Measurements from ENCODE around the gene CPLX3.

Gene CPLX3

GRCh38 chr15:74850393-74850792 lies 24.0 kb downstream of the CPLX3 start:
- no peak for DNase-seq

GRCh38 chr15:74851960-74852359 lies 25.5 kb downstream of the CPLX3 start:
- DNase-seq: no peak

- DNase-seq: no peak
These were observed 28.1 kb downstream of the CPLX3 start for GRCh38 chr15:74854453-74855022.

- DNase-seq: no peak
These were observed 29.4 kb downstream of the CPLX3 start for GRCh38 chr15:74855857-74856256.

GRCh38 chr15:74856537-74856936 lies 30.1 kb downstream of the CPLX3 start:
- no peak for DNase-seq

GRCh38 chr15:74857082-74857655 lies 30.7 kb downstream of the CPLX3 start:
- DNase-seq: peak; percentile 67

GRCh38 chr15:74857671-74858368 lies 31.4 kb downstream of the CPLX3 start:
- no peak for DNase-seq

- DNase-seq: no peak
These were observed 31.9 kb downstream of the CPLX3 start for GRCh38 chr15:74858369-74858740.

- DNase-seq: no peak
These were observed 37.0 kb downstream of the CPLX3 start for GRCh38 chr15:74863239-74864056.

- DNase-seq: no peak
These were observed 37.9 kb downstream of the CPLX3 start for GRCh38 chr15:74864296-74864695.

GRCh38 chr15:74865316-74865715 lies 38.9 kb downstream of the CPLX3 start:
- DNase-seq: no peak

- no peak for DNase-seq
These were observed 39.7 kb downstream of the CPLX3 start for GRCh38 chr15:74866090-74866489.

GRCh38 chr15:74867466-74868038 lies 41.1 kb downstream of the CPLX3 start:
- DNase-seq: peak; percentile 73

GRCh38 chr15:74868059-74868458 lies 41.6 kb downstream of the CPLX3 start:
- peak; percentile 81 for DNase-seq

GRCh38 chr15:74869372-74869725 lies 42.9 kb downstream of the CPLX3 start:
- no peak for DNase-seq

GRCh38 chr15:74869726-74870407 lies 43.4 kb downstream of the CPLX3 start:
- peak; percentile 93 for DNase-seq

GRCh38 chr15:74870436-74871215 lies 44.2 kb downstream of the CPLX3 start:
- no peak for DNase-seq

GRCh38 chr15:74872702-74873035 lies 46.2 kb downstream of the CPLX3 start:
- no peak for DNase-seq

GRCh38 chr15:74873036-74873755 lies 46.8 kb downstream of the CPLX3 start, which contains the start of gene SCAMP2:
SCAMP2 (minus strand) TSS chr15:74873365; CDS start chr15:74873255, 110 bp downstream.
- DNase-seq: peak; percentile 98

GRCh38 chr15:74873756-74874424 lies 47.5 kb downstream of the CPLX3 start:
- DNase-seq: peak; percentile 60

GRCh38 chr15:74878273-74878672 lies 51.8 kb downstream of the CPLX3 start:
- no peak for DNase-seq

Data from hematopoietic multipotent progenitor cell treated with erythropoietin and hydrocortisone succinate and interleukin-3 and kit ligand, for 6 days (in vitro differentiated cells).